Fibroblast of lung (primary cell): ENCODE measurements around the gene PLA2G1B.

ENCODE experiments used
- CTCF ChIP-seq, 2 donors: IDR thresholded peaks in 1 of 2; conservative IDR thresholded peaks in 1 of 2; 1 replicate in 1 of 2; 2 replicates in 1 of 2; pipeline ENCODE4 v1.5.1; 2011 to 2012; ENCODE audit warnings: low read length in 2 of 2, control low read depth in 1 of 2, inconsistent platforms in 1 of 2, low read depth in 1 of 2, mild to moderate bottlenecking in 1 of 2
- EZH2 ChIP-seq: IDR thresholded peaks from 2 replicates; pipeline ENCODE4 v1.5.1; 2012; ENCODE audit warnings: low read length, control low read depth, mild to moderate bottlenecking; ENCODE audit errors: missing control alignments

GRCh38 chr12:120368789-120369602 is 41.4 kb upstream of the PLA2G1B start, which contains the start of gene MSI1:
- no peak for TF ChIP-seq CTCF (conservative IDR thresholded peaks at IDR 0.05 in 1 of 2, IDR thresholded peaks at IDR 0.05 in 1 of 2; ENCODE audit: low read depth in 1 of 2, low read length in 2 of 2)
- TF ChIP-seq EZH2 = no peak
